Osteocyte (in vitro differentiated cells): ENCODE results near the gene BRINP1. TPM values are rescaled to one million over a fixed set of nuclear protein-coding genes. Genes with fewer than 3 reads are reported as not detected.

Experiments
- DNase-seq: peaks from one replicate; pipeline ENCODE4 v3.0.0; 2021; ENCODE audit warnings: mixed read lengths; ENCODE audit not compliant: unreplicated experiment; ENCODE audit errors: extremely low spot score
- H3K27ac Mint-ChIP-seq: one replicate; pipeline ENCODE4 v1.8.0; 2021; ENCODE audit warnings: mild to moderate bottlenecking, mixed read lengths; ENCODE audit not compliant: unreplicated experiment
- H3K27me3 Mint-ChIP-seq: one replicate; pipeline ENCODE4 v1.8.0; 2021; ENCODE audit warnings: mixed read lengths; ENCODE audit not compliant: unreplicated experiment
- H3K36me3 Mint-ChIP-seq: one replicate; pipeline ENCODE4 v1.8.0; 2021; ENCODE audit warnings: mixed read lengths; ENCODE audit not compliant: unreplicated experiment
- H3K4me1 Mint-ChIP-seq: one replicate; pipeline ENCODE4 v1.8.0; 2021; ENCODE audit warnings: mixed read lengths; ENCODE audit not compliant: unreplicated experiment
- H3K4me3 Mint-ChIP-seq: one replicate; pipeline ENCODE4 v1.8.0; 2021; ENCODE audit warnings: mild to moderate bottlenecking, moderate library complexity, mixed read lengths; ENCODE audit not compliant: unreplicated experiment
- H3K9me3 Mint-ChIP-seq: one replicate; pipeline ENCODE4 v1.8.0; 2021; ENCODE audit warnings: mixed read lengths; ENCODE audit not compliant: unreplicated experiment
- total RNA-seq: library from RNA; stranded (reverse); gene quantifications from 2 replicates; pipeline ENCODE4 v1.2.1, GENCODE V29; 2021
- TF ChIP-seq, protein P1 (sequence below): fragments of 200-600 bp; sonication (generic); IDR thresholded peaks from 2 replicates; pipeline ENCODE4 v1.5.0; 2021; ENCODE audit warnings: antibody characterized with exemption, mild to moderate bottlenecking, moderate library complexity

Gene BRINP1
- total RNA-seq, 1 donor from 2014 or later = 0.16 TPM

DNA sequence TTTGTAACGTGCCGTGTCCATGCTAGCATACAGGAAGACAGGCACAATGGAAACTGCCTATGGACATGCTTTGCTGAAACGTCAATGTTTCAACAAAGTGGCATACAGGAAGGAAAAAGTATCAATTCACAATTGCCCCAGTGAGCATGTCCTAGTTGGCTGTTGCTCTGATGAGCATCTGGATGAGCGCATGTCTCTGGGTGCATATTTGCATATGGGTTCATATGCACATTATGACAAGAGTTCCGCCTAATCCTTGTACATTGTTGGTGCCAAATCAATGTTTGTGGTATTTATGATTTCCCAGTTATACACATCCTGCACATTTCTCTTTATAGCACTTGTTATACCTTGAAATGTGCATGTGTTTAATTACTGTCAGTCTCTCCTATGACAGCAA lies 58.5 kb downstream of the BRINP1 start:
- Mint-ChIP-seq H3K4me1 (no peaks in the 10 kb centered on the region), H3K36me3 (no peaks in the 10 kb centered on the region), H3K9me3 (peaks cover 51% of the 10 kb centered on the region), H3K27ac (no peak overlapping the region), H3K27me3 (no peaks in the 10 kb centered on the region), H3K4me3 (no peak overlapping the region)
- no peak for DNase-seq
- TF ChIP-seq, protein P1, sequence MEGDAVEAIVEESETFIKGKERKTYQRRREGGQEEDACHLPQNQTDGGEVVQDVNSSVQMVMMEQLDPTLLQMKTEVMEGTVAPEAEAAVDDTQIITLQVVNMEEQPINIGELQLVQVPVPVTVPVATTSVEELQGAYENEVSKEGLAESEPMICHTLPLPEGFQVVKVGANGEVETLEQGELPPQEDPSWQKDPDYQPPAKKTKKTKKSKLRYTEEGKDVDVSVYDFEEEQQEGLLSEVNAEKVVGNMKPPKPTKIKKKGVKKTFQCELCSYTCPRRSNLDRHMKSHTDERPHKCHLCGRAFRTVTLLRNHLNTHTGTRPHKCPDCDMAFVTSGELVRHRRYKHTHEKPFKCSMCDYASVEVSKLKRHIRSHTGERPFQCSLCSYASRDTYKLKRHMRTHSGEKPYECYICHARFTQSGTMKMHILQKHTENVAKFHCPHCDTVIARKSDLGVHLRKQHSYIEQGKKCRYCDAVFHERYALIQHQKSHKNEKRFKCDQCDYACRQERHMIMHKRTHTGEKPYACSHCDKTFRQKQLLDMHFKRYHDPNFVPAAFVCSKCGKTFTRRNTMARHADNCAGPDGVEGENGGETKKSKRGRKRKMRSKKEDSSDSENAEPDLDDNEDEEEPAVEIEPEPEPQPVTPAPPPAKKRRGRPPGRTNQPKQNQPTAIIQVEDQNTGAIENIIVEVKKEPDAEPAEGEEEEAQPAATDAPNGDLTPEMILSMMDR = no peak

DNA sequence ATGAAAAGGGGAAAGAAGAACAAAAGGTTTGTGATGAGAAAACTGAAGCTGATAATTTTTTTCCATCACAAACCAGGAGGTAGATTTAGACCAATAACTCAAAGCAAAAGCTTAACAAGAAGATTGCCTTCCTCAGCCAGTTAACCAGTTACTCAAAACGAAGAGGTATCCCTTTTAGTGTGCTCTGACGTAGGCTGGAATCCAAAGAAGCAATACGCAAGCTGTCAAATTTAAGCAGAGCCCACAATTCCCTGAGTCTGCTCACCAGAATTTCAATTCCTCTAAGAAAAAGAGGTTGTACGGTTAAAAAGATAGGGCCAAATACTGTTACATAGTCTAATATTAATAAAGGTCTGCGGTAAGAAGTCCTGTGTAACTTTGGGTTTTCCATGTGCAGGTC lies 61.8 kb downstream of the BRINP1 start:
- no peak overlapping the region for H3K4me3 Mint-ChIP-seq
- H3K9me3 Mint-ChIP-seq = peaks cover 48% of the 10 kb centered on the region
- H3K4me1 Mint-ChIP-seq = no peaks in the 10 kb centered on the region
- DNase-seq = no peak
- no peaks in the 10 kb centered on the region for H3K36me3 Mint-ChIP-seq
- H3K27ac Mint-ChIP-seq = no peak overlapping the region
- no peaks in the 10 kb centered on the region for H3K27me3 Mint-ChIP-seq
- TF ChIP-seq, protein P1 = no peak

DNA sequence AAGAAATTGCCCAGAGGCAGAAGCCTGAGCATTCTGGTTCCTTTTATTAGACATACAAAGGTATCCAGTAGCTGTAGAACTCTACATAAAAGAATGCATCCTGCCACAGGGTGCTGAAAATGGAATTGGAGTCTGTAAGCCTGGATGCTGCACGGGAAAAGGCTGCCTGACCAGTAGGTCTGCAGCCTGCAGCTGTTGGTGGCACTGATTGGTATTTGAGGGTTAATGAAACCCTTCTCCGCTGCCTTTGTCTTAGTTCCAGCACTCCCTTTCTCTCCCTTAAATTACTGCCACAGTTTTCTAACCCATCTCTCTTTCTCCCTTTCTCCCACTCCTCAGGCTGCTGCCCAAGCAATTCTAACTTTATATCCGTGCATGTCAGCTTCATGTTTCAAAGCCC lies 64.7 kb downstream of the BRINP1 start:
- Mint-ChIP-seq H3K27ac (no peak overlapping the region), H3K4me1 (no peaks in the 10 kb centered on the region), H3K9me3 (peaks cover 33% of the 10 kb centered on the region), H3K27me3 (no peaks in the 10 kb centered on the region), H3K4me3 (no peak overlapping the region), H3K36me3 (no peaks in the 10 kb centered on the region)
- DNase-seq = no peak
- TF ChIP-seq, protein P1 = no peak

DNA sequence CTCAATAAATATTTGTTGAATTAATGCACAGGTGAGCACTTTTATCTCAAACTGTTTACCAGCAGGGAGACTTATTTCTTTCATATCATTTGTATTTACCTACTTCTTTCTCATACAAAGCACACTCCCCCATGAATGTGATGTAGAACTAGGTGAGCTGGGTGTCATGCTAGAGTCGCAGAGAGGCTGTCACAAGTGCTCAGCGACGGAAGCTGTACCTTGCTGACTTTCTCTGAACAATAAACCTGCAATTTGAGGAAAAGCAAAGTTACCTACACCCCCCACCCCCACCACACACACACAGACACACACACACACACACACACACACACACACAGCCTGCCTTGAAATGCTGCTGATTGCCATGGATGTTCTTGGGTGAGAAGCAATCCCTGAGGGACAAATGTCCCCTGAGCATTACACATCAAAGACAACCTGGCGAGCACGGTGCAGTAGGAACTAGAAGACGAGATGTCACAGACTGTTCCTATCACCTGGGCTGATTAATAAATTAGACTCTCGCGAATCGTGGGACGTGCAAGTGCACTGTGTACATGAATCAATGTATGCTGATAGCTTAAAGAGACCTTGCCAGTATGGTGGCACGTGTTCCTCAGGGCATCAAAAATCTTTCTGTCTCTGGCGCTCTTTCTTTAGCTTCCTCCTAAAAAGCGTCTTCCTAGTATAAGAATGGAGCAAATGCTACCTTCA lies 66.1 kb downstream of the BRINP1 start:
- TF ChIP-seq, protein P1 = no peak
- Mint-ChIP-seq H3K27me3 (no peaks in the 10 kb centered on the region), H3K27ac (no peak overlapping the region), H3K4me1 (no peaks in the 10 kb centered on the region), H3K4me3 (no peak overlapping the region), H3K9me3 (peaks cover 27% of the 10 kb centered on the region), H3K36me3 (no peaks in the 10 kb centered on the region)
- no peak for DNase-seq

DNA sequence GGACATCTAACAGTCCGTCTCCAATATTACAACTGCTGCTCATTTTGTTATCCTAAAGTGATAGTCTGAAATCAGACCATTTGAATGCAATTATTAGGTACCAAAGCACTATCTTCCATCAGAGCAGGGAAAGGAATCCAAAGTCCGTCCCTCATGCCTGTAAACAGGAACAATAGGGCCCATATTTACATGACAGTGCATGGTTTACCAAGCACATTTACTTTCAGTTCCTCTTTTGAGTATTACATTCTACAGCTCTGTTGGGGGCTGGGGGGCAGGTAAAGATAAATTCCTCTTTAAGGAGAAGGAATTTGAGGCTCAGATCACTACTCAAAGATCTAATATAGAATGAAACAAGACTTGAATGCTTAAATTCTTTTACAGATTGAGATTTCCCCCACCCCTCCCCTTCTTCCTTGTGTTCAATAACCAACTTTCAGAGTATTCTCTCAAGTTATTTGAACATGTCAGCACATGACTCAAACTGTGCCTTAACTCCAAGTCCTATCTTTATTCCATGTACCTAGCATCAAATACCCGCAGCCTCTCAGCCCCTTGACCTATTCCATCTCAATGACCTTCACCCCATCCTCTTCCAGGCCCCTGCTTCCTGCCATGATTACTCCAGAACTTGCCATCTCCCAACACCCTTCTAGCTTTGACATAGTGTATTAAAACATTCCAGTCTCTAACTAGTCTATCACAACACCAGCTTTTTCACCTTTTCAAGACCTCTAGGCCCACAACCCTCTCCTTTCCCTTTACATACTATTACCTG lies 71.0 kb downstream of the BRINP1 start:
- Mint-ChIP-seq H3K9me3 (peaks cover 8% of the 10 kb centered on the region), H3K4me1 (no peaks in the 10 kb centered on the region), H3K4me3 (no peak overlapping the region), H3K36me3 (no peaks in the 10 kb centered on the region), H3K27ac (no peak overlapping the region), H3K27me3 (no peaks in the 10 kb centered on the region)
- DNase-seq = no peak
- TF ChIP-seq, protein P1 = no peak
